Measurements from ENCODE around the gene MYL12B. TPM values are rescaled to one million over a fixed set of nuclear protein-coding genes. Genes with fewer than 3 reads are reported as not detected.

MYL12B gene
- total and polyA plus RNA-seq, 2 of the 8 experiments (the other 6 are each of a cell fraction or from before 2014, with no cell fraction given): 174 to 188 TPM

DNA sequence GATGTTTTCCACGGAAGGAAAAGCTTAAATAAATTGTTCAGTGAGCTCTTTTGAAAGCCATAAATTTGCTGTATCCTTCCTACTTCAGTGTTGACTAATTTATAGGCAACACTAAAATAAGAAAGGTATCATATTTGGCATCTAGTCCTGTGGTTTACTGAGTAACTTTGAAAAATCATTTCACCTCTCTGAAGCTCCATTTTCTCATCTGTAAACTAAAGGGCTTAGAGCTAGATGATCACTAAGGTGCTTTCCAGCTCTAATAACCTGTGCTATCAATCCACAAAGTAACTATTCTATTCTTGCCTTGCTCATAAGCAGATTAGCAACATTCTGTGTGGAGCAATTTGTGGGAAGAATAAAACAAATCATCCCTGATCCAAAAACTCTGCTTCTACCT is 38.6 kb upstream of the MYL12B start:
- Histone ChIP-seq H3K79me1 (ENCODE audit: low read depth, low read length) (no peaks in the 10 kb centered on the region), H3K56ac (replicated peaks; ENCODE audit: insufficient read length, low read depth, low read length) (no peak overlapping the region), H3K9me3 (ENCODE audit: insufficient read depth in 2 of 2, low read depth in 1 of 2, low read length in 1 of 2) (no peaks in the 10 kb centered on the region), H2BK5ac (ENCODE audit: low read depth, low read length) (no peak overlapping the region), H2BK12ac (ENCODE audit: low read depth, low read length) (no peak overlapping the region), H3K23me2 (ENCODE audit: low read depth, low read length) (no peaks in the 10 kb centered on the region), H3K18ac (ENCODE audit: extremely low read depth, low read length) (no peak overlapping the region), H3K4me3 (ENCODE audit: extremely low read depth in 1 of 4, insufficient read depth in 2 of 4, low read depth in 3 of 4, low read length in 4 of 4) (no peak overlapping the region), H3K4me2 (ENCODE audit: insufficient read depth in 1 of 2, low read depth in 2 of 2, low read length in 2 of 2) (no peak overlapping the region), H2BK20ac (ENCODE audit: low read length) (no peak overlapping the region), H2BK15ac (ENCODE audit: low read length) (no peak overlapping the region), H4K5ac (ENCODE audit: insufficient read length, low read depth, low read length) (no peak overlapping the region), H3K79me2 (ENCODE audit: control insufficient read depth in 1 of 2, insufficient read depth in 2 of 2, low read length in 2 of 2) (no peaks in the 10 kb centered on the region), H4K91ac (replicated peaks; ENCODE audit: insufficient read length, low read length) (no peak overlapping the region), H3K36me3 (ENCODE audit: control insufficient read depth in 2 of 4, insufficient read depth in 4 of 4, low read length in 3 of 4) (no peaks in the 10 kb centered on the region), H4K8ac (ENCODE audit: extremely low read depth, insufficient read depth, low read length) (no peak overlapping the region), H3K4me1 (replicated peaks in 1 of 4; ENCODE audit: control insufficient read depth in 3 of 4, insufficient read depth in 4 of 4, low read length in 3 of 4) (peaks cover 0 to 4% (median 0%) of the 10 kb centered on the region in 4 experiments; a peak in 2 of 7 replicates), H2BK120ac (replicated peaks; ENCODE audit: low read depth, low read length) (no peak overlapping the region), H3K23ac (ENCODE audit: insufficient read length) (no peak overlapping the region), H2AFZ (ENCODE audit: low read length) (no peak overlapping the region), H4K20me1 (replicated peaks in 1 of 2; ENCODE audit: control insufficient read depth in 1 of 2, insufficient read depth in 2 of 2, low read length in 2 of 2) (no peaks in the 10 kb centered on the region), H3K4ac (replicated peaks; ENCODE audit: insufficient read length, low read depth, low read length) (no peak overlapping the region), H3K27me3 (replicated peaks in 1 of 4; ENCODE audit: control insufficient read depth in 3 of 4, extremely low read depth in 1 of 4, insufficient read depth in 3 of 4, low read length in 3 of 4) (no peaks in the 10 kb centered on the region; a peak in 1 of 7 replicates), H3K27ac (ENCODE audit: low read depth, low read length) (no peak overlapping the region), H2AK5ac (ENCODE audit: low read depth, low read length) (no peak overlapping the region), H3K14ac (ENCODE audit: insufficient read length) (no peak overlapping the region), H3K9ac (replicated peaks in 1 of 4; ENCODE audit: extremely low read depth in 1 of 4, low read depth in 3 of 4, low read length in 3 of 4) (no peak overlapping the region)
- POLR2A ChIA-PET (ENCODE audit: partially characterized antibody): no interaction called here
- CTCF ChIA-PET (ENCODE audit: partially characterized antibody): interaction anchor here (1.3 kb wide), 1 partner anchor 161 kb away, joined by 3 read pairs; no protein-coding TSS in a partner anchor
- 100% methylated on average over 1 of the region's 1 CpG; no CpG with 5 or more reads in 1 of the 2 experiments for WGBS, 2 experiments (ENCODE audit: extremely low coverage in 1 of 2, insufficient coverage in 1 of 2, insufficient read length in 1 of 2, insufficient replicate concordance in 2 of 2, low coverage in 1 of 2, low lambda C conversion rate in 2 of 2, missing lambda C conversion rate in 1 of 2)
- DNase-seq (ENCODE audit: low read depth in 1 of 2, low spot score in 2 of 2): no peak
- FAIRE-seq: no peak
- no peak for TF ChIP-seq RFX5 (IDR thresholded peaks at IDR 0.05; ENCODE audit: borderline replicate concordance, low read depth, low read length)
- TF ChIP-seq, protein P1, sequence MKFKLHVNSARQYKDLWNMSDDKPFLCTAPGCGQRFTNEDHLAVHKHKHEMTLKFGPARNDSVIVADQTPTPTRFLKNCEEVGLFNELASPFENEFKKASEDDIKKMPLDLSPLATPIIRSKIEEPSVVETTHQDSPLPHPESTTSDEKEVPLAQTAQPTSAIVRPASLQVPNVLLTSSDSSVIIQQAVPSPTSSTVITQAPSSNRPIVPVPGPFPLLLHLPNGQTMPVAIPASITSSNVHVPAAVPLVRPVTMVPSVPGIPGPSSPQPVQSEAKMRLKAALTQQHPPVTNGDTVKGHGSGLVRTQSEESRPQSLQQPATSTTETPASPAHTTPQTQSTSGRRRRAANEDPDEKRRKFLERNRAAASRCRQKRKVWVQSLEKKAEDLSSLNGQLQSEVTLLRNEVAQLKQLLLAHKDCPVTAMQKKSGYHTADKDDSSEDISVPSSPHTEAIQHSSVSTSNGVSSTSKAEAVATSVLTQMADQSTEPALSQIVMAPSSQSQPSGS (IDR thresholded peaks at IDR 0.05; ENCODE audit: low read length): no peak

Measured in H1 (cell line).